Activated T-cell treated with anti-CD3 and anti-CD28 coated beads, Interleukin-2, amount 50 U/mL, for 4 hours (primary cell): ENCODE measurements around the gene CD22. TPM values are rescaled to one million over a fixed set of nuclear protein-coding genes. Genes with fewer than 3 reads are reported as not detected.

Experiments
- ATAC-seq, 2 donors: fragments of 200-7000 bp; cut with Tn5 transposase; one replicate each; pipeline ENCODE4 v1.10.0; 2021
- DNase-seq: peaks from one replicate; pipeline ENCODE4 v3.0.0-alpha.2; 2020
- H3K27me3 Mint-ChIP-seq: one replicate; pipeline ENCODE4 v1.8.0; 2021; ENCODE audit warnings: low read depth, mixed read lengths
- H3K36me3 Mint-ChIP-seq: one replicate; pipeline ENCODE4 v1.8.0; 2022; ENCODE audit warnings: mixed read lengths; ENCODE audit not compliant: insufficient read depth
- H3K4me1 Mint-ChIP-seq: one replicate; pipeline ENCODE4 v1.8.0; 2021; ENCODE audit warnings: low read depth, mixed read lengths
- H3K4me3 Mint-ChIP-seq: one replicate; pipeline ENCODE4 v1.8.0; 2021; ENCODE audit warnings: mild to moderate bottlenecking, moderate library complexity, mixed read lengths
- H3K9me3 Mint-ChIP-seq: one replicate; pipeline ENCODE4 v1.8.0; 2021; ENCODE audit warnings: mixed read lengths
- total RNA-seq, 3 donors: library from RNA; stranded (reverse); gene quantifications; one replicate each; pipeline ENCODE4 v1.2.1, GENCODE V29; 2021

CD22 gene
- total RNA-seq, 3 donors from 2014 or later, result 1.3 to 5.2 (median 1.4) TPM

DNA sequence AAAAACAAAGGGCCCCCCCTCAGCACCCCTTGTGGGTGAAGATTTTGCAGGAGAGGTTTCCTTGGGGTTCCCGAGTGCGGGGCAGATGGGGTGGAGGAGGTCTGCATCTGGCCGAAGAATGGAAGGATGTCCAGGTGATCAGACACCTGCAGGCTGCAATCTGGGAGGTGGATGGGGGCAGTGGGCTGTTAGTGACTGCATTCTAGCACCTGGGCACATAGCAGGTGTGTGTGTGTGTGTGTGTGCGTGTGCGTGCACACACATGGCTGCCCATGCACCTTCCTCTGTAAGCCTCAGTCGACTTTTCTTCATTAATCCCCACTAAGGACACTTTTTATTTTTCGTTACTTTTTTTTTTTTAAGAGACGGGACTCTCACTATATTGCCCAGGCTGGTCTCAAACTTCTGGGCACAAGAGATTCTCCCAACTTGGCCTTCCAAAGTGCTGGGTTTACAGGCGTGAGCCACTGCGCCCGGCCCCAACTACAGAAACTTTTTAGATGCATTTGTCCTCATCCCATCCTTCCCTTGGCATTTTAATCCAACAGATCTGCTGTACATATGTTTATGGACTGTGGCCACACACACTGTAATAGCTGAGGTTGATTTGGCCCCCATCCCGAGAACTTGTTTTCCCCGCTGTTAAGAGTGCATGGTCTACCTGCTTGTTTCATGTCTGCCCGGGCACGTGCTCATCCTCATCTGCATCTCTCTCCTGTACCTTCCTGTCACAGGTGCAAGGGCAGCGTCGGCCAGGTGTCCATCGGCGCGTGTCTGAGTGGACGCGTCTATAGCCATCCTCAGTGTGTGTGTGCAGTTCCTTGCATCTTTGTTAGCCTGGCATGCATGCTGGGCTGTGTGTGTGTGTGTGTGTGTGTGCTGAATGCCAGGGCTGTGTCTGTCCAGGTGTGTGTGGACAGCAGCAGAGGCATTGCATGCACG is 36.3 kb upstream of the CD22 start:
- Mint-ChIP-seq H3K36me3 (no peaks in the 10 kb centered on the region), H3K4me1 (peaks cover 8% of the 10 kb centered on the region), H3K9me3 (no peaks in the 10 kb centered on the region), H3K27me3 (no peaks in the 10 kb centered on the region), H3K4me3 (no peak overlapping the region)
- ATAC-seq (no peak), DNase-seq (no peak)

- Mint-ChIP-seq H3K4me3 (no peak overlapping the region), H3K4me1 (peaks cover 8% of the 10 kb centered on the region), H3K27me3 (no peaks in the 10 kb centered on the region), H3K36me3 (no peaks in the 10 kb centered on the region), H3K9me3 (no peaks in the 10 kb centered on the region)
- DNase-seq (no peak), ATAC-seq (no peak)
Measured at GRCh38 chr19:35293363-35293739, 35.6 kb upstream of the CD22 start.

DNA sequence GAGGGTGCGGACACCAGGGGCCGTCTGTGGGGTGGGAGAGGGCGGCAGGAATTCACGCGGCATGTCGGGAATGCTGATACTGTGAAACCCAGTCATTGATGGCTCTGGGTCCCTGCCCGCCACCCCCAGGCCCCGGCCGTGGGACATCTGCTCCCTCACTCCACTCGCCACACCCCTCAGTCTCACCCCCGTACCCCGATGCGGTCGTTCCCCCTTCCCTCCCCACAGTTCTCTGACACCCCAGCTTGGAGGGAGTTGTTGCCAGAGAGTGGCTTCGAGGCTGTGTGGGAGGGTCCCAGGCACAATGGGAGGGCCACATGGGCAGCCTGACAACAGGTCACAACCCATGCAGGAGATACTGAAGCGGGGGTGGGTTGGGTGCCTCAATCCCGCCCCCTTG is 35.2 kb upstream of the CD22 start:
- Mint-ChIP-seq H3K4me3 (no peak overlapping the region), H3K36me3 (no peaks in the 10 kb centered on the region), H3K4me1 (peaks cover 8% of the 10 kb centered on the region), H3K9me3 (no peaks in the 10 kb centered on the region), H3K27me3 (no peaks in the 10 kb centered on the region)
- DNase-seq, result no peak
- no peak for ATAC-seq

- no peak overlapping the region for H3K4me3 Mint-ChIP-seq
- no peak for ATAC-seq
Measured at GRCh38 chr19:35294328-35294727, 34.7 kb upstream of the CD22 start.

DNA sequence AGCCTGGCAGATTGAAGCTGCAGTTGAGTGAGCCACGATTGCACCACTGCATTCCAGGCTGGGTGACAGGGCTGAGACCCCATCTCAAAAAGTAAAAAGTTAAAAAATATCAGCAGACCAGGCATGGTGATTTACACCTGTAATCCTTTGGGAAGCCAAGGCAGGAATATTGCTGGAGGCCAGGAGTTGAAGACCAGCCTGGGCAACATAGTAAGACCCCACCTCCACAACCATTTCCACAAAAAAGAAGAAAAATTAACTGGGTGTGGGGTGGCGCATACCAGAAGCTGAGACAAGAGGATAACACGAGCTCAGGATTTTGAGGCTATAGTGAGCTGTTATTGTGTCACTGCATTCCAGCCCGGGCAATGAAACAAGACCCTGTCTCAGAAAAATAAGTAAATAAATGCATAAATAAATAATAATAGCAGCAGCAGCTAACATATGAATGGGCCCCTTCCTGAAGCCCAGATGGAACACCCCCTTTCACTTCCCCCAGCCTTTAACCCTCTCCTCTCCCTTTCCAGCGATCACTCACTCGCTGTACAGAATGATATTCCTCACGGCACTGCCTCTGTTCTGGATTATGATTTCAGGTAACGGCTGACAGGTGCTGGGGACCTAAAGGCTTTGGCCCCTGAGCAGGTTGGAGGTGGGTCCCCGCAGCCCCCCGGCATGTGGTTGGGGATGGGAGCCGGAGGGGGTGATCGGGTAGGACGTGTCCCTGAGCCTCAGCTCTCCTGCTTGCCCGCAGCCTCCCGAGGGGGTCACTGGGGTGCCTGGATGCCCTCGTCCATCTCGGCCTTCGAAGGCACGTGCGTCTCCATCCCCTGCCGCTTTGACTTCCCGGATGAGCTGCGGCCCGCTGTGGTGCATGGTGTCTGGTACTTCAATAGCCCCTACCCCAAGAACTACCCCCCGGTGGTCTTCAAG is 33.9 kb upstream of the CD22 start:
- H3K27me3 Mint-ChIP-seq, result no peaks in the 10 kb centered on the region
- H3K4me3 Mint-ChIP-seq, result no peak overlapping the region
- no peak for DNase-seq

More at GRCh38 chr19:35294328-35294727, 34.7 kb upstream of the CD22 start:
- Mint-ChIP-seq H3K36me3 (no peaks in the 10 kb centered on the region), H3K9me3 (no peaks in the 10 kb centered on the region), H3K4me1 (peaks cover 8% of the 10 kb centered on the region), H3K27me3 (no peaks in the 10 kb centered on the region)
- no peak for DNase-seq

GRCh38 chr19:35295792-35296462 is 33.1 kb upstream of the CD22 start:
- H3K4me3 Mint-ChIP-seq, result no peak overlapping the region

More for the DNA sequence above, 33.9 kb upstream of the CD22 start:
- H3K4me1 Mint-ChIP-seq, result peaks cover 8% of the 10 kb centered on the region
- H3K36me3 Mint-ChIP-seq, result no peaks in the 10 kb centered on the region
- no peak for ATAC-seq
- no peaks in the 10 kb centered on the region for H3K9me3 Mint-ChIP-seq

GRCh38 chr19:35296644-35297514 is 32.1 kb upstream of the CD22 start:
- ATAC-seq, result no peak
- H3K27me3 Mint-ChIP-seq, result no peaks in the 10 kb centered on the region
- no peak for DNase-seq
- H3K4me3 Mint-ChIP-seq, result no peak overlapping the region
- H3K36me3 Mint-ChIP-seq, result no peaks in the 10 kb centered on the region
- H3K4me1 Mint-ChIP-seq, result peaks cover 8% of the 10 kb centered on the region
- H3K9me3 Mint-ChIP-seq, result no peaks in the 10 kb centered on the region

More at GRCh38 chr19:35295792-35296462, 33.1 kb upstream of the CD22 start:
- no peaks in the 10 kb centered on the region for H3K27me3 Mint-ChIP-seq
- H3K9me3 Mint-ChIP-seq, result no peaks in the 10 kb centered on the region
- ATAC-seq (peak; percentile 65 to 67), DNase-seq (peak; percentile 22)
- peaks cover 8% of the 10 kb centered on the region for H3K4me1 Mint-ChIP-seq
- H3K36me3 Mint-ChIP-seq, result no peaks in the 10 kb centered on the region

DNA sequence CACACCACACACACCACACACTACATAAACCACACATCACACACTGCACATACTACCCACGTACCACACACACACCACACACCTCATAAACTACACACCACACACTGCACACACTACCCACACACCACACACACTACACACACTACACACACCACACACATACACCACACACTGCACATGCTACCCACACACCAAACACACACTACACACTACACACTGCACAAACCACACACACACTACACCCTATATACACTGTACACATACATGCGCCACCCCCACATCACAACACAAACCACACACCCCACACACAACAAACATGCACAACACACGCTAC is 31.5 kb upstream of the CD22 start:
- ATAC-seq, result no peak
- Mint-ChIP-seq H3K4me3 (no peak overlapping the region), H3K9me3 (no peaks in the 10 kb centered on the region), H3K27me3 (no peaks in the 10 kb centered on the region), H3K4me1 (peaks cover 8% of the 10 kb centered on the region), H3K36me3 (no peaks in the 10 kb centered on the region)
- no peak for DNase-seq

- no peaks in the 10 kb centered on the region for H3K27me3 Mint-ChIP-seq
- peaks cover 8% of the 10 kb centered on the region for H3K4me1 Mint-ChIP-seq
Measured at GRCh38 chr19:35297922-35298321, 31.1 kb upstream of the CD22 start.

DNA sequence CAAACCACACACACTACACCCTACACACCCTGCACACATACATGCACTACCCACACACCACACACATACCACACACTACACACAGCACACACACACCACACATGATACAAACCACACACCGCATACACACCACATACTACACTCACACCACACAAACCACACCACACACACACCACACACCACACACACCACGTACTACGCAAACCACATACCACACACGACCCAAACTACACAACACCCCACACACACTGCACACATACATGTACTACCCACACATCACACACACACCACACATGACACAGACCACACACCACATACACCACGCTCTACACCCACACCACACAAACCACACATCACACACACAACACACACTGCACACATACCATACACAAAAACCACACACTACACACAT is 30.4 kb upstream of the CD22 start:
- H3K27me3 Mint-ChIP-seq, result no peaks in the 10 kb centered on the region
- no peaks in the 10 kb centered on the region for H3K36me3 Mint-ChIP-seq
- no peak for DNase-seq
- ATAC-seq, result no peak
- H3K9me3 Mint-ChIP-seq, result no peaks in the 10 kb centered on the region
- peaks cover 8% of the 10 kb centered on the region for H3K4me1 Mint-ChIP-seq
- no peak overlapping the region for H3K4me3 Mint-ChIP-seq

More at GRCh38 chr19:35297922-35298321, 31.1 kb upstream of the CD22 start:
- H3K9me3 Mint-ChIP-seq, result no peaks in the 10 kb centered on the region
- ATAC-seq (no peak), DNase-seq (no peak)
- no peaks in the 10 kb centered on the region for H3K36me3 Mint-ChIP-seq
- no peak overlapping the region for H3K4me3 Mint-ChIP-seq

GRCh38 chr19:35299523-35300338 is 29.3 kb upstream of the CD22 start:
- H3K4me1 Mint-ChIP-seq, result peaks cover 8% of the 10 kb centered on the region
- H3K4me3 Mint-ChIP-seq, result no peak overlapping the region
- H3K36me3 Mint-ChIP-seq, result no peaks in the 10 kb centered on the region
- peak; percentile 29 to 44 for ATAC-seq
- peaks cover 2% of the 10 kb centered on the region for H3K27me3 Mint-ChIP-seq
- H3K9me3 Mint-ChIP-seq, result no peaks in the 10 kb centered on the region
- DNase-seq, result no peak

GRCh38 chr19:35300339-35300649 is 28.7 kb upstream of the CD22 start:
- ATAC-seq, result no peak
- Mint-ChIP-seq H3K4me3 (no peak overlapping the region), H3K27me3 (peaks cover 2% of the 10 kb centered on the region), H3K4me1 (peaks cover 8% of the 10 kb centered on the region), H3K36me3 (no peaks in the 10 kb centered on the region), H3K9me3 (no peaks in the 10 kb centered on the region)
- no peak for DNase-seq

- no peaks in the 10 kb centered on the region for H3K36me3 Mint-ChIP-seq
- no peak overlapping the region for H3K4me3 Mint-ChIP-seq
- H3K4me1 Mint-ChIP-seq, result no peaks in the 10 kb centered on the region
- H3K27me3 Mint-ChIP-seq, result peaks cover 2% of the 10 kb centered on the region
- no peaks in the 10 kb centered on the region for H3K9me3 Mint-ChIP-seq
- DNase-seq, result no peak
- no peak for ATAC-seq
Measured at GRCh38 chr19:35301961-35302360, 27.0 kb upstream of the CD22 start.
